Measurements from ENCODE around the gene EXD2.
"Not testable (repeated sequence)": the region's sequence is repeated elsewhere in the genome, so short reads cannot be mapped to it uniquely, and the experiment has no call there.

The EXD2 gene

DNA sequence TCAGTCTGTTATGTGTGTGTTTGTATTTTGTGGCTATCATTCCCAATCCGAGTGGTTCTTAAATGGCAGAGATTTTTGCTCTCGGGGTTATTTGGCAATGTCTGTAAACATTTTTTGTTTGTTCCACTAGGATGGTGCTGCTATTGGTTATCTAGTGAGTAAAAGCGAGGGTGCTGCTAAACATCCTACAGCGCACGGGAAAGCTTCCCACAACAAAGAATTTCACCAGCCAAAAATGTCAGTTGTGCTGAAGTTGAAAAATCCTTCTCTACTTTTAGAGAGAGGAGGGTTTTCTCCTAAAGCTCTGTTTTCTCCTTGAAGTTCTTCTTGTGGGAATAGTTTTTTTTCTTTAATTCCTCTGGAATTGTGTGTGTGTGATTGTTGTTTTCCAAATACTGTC, 2.4 kb downstream of the EXD2 start:
- DNase-seq = no peak

DNA sequence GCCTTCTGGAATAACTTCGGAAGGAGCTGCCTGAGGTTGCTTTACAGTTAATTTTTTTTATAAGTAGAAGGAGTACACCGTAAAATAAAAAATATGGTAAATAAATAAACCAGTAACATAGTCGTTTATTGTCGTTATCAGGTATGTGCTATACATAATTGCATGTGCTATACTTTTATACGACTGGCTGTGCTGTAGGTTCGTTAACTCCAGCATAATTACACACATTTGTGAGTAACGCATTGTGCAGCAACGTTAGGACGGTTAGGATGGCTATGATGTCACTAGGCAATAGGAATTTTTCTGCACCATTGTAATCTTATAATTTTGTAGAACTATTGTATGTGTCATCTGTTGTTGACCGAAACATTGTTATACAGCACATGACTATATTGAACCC, 8.5 kb downstream of the EXD2 start:
- no peak for DNase-seq

- DNase-seq = no peak
Observed at GRCh38 chr14:69204753-69205152, 13.5 kb downstream of the EXD2 start.

GRCh38 chr14:69207435-69208041, 16.2 kb downstream of the EXD2 start:
- no peak for DNase-seq

DNA sequence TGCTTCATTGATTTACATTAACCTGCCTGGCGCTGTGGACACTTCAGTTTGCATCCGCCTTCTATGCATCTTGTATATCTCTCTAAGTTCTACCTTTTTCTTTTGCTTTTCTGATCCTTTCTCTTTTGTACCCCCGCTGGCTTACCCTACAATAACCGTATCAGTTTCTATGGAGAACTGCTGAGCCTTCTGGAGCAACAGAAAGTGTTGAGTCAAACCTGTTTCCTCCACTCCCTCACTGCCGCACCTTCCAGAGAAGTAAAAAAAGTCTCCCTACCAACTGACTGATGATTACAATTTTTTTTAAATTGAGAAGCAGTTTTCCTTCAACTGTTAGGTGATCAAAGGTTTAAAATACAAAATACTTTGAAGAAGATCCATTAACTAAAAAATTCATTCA, 17.4 kb downstream of the EXD2 start:
- no peak for DNase-seq

GRCh38 chr14:69214393-69214792, 23.1 kb downstream of the EXD2 start:
- no peak for DNase-seq

DNA sequence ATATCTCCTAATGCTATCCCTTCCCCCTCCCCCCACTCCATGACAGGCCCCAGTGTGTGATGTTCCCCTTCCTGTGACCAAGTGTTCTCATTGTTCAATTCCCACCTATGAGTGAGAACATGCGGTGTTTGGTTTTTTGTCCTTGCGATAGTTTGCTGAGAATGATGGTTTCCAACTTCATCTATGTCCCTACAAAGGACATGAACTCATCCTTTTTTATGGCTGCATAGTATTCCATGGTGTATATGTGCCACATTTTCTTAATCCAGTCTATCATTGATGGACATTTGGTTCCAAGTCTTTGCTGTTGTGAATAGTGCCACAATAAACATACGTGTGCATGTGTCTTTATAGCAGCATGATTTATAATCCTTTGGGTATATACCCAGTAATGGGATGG, 26.4 kb downstream of the EXD2 start:
- DNase-seq = not testable (repeated sequence)

DNA sequence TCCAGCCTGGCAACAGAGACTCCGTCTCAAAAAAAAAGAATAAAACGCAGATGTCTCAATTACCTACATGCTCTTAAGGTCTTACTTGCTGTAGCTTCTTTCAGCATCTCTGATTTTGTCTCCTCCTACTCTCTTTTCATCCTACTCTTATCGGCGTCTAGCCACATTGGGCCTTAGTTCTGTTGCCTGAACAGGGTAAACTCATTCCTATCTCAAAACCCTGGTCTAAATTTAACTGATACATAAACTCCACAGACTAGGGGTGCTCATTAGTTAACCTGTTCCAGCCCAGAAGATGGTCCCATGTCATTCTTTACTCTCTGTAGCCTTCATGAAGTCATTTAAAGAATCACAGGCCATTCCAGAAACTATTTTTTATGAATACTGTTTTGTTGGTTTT, 33.6 kb downstream of the EXD2 start:
- DNase-seq = no peak

GRCh38 chr14:69226178-69226577, 34.9 kb downstream of the EXD2 start:
- no peak for DNase-seq

DNA sequence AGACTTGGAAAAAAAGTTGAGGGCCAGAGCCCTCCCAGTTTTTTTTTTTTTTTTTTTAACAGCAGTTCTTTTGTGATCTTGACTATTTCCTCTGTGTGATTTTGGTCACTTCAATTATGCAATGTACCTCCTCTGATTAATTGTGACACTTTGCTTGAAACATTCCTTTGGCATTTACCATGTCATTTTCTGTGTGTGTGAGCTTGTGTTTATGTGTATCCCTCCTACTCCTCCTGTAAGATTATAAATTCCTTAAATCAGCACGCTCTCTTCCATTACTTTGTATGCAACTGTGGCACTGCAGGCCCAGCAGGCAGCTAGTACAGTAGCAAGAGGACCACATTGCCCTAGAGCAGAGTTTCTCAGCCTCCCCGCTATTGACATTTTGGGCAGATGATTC, 35.4 kb downstream of the EXD2 start:
- DNase-seq = no peak

GRCh38 chr14:69231486-69231885, 40.2 kb downstream of the EXD2 start:
- DNase-seq = no peak

- no peak for DNase-seq
Observed at GRCh38 chr14:69232388-69232787, 41.1 kb downstream of the EXD2 start.

GRCh38 chr14:69234106-69234505, 42.8 kb downstream of the EXD2 start:
- DNase-seq = no peak

DNA sequence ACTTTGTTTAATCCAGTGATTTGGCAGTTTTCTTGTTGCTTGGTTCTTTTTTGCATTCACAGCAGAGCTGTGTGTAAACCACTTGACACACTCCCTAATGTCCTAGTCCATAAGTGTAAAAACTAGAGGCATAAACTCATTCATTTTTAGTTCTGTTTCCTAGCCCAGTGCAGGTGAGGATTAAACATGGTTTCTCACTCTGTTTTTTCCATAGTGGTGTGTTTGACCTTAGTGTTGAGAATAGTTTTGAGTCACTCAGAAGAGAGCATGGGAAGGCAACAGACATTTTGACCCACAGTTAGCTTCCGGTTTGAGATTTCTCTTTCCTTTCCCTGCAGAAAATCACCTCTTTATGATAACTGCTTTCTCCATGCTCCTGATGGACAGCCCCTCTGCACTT, 44.4 kb downstream of the EXD2 start:
- DNase-seq = no peak

GRCh38 chr14:69237142-69237541, 45.8 kb downstream of the EXD2 start:
- DNase-seq = no peak

GRCh38 chr14:69237584-69237983, 46.3 kb downstream of the EXD2 start:
- peak in 1 of 51 donors; percentile 20 for DNase-seq

DNA sequence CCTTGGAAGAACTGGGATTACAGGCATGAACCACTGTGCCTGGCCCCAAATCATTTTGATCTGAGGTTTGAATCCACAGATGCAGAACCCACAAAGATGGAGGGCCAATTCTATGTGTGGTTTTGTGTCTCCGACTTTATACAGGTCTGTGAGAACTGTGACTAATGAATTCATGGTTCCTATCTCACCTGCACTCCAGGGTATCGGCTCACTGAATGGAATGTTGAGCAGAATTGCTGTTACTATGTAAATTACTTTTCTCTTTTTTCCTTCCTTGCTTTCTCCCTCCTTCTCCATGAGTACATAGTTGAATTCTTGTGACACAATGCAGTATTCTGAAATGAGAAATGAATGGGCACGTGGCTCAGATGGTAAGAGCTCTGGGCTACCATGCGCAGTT, 47.6 kb downstream of the EXD2 start:
- no peak for DNase-seq

DNA sequence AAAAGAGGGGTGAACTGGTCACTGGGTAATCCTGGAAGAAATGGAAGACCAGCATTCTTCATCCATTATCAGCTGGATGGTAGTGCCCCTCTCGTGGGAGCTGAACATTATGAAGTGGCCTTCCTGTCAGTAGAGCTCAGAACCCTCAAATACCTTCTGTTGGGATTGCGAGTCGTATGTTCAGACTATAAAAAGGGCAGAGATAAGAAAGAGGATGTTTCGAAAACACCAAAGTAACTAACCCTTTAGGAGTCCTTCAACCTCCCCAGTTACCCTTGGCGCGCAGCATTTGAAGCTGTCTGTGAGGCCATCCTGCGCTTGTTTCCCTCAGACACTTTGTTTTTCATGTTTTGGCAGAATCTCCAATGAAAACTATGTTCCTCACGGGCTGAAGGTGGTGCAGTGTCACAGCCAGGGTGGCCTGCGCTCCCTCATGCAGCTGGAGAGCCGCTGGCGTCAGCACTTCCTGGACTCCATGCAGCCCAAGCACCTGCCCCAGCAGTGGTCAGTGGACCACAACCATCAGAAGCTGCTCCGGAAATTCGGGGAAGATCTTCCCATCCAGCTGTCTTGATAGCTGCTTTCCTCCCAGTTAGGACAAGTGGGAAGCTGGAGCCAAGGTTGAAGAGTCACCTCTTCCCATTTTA, 49.4 kb downstream of the EXD2 start:
- DNase-seq = no peak

DNA sequence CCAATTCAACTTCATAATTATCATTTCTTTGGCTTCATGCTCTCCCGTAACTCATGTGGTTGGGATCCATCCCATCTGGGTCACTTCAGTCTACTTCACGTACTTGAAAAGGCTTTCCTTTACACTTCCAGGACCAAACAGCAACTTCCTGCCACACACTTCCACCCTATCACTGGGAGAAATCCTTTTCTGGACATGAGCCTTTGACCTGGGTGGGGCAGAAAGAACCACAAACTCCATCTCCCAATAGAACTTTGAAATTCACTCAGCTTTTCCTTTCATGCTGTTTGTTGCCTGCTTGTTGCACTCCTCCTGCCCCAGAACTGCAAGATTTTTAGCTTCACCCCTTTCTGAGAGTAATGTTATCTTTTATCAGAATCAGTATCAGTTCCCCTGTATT, 50.3 kb downstream of the EXD2 start:
- DNase-seq = no peak

DNA sequence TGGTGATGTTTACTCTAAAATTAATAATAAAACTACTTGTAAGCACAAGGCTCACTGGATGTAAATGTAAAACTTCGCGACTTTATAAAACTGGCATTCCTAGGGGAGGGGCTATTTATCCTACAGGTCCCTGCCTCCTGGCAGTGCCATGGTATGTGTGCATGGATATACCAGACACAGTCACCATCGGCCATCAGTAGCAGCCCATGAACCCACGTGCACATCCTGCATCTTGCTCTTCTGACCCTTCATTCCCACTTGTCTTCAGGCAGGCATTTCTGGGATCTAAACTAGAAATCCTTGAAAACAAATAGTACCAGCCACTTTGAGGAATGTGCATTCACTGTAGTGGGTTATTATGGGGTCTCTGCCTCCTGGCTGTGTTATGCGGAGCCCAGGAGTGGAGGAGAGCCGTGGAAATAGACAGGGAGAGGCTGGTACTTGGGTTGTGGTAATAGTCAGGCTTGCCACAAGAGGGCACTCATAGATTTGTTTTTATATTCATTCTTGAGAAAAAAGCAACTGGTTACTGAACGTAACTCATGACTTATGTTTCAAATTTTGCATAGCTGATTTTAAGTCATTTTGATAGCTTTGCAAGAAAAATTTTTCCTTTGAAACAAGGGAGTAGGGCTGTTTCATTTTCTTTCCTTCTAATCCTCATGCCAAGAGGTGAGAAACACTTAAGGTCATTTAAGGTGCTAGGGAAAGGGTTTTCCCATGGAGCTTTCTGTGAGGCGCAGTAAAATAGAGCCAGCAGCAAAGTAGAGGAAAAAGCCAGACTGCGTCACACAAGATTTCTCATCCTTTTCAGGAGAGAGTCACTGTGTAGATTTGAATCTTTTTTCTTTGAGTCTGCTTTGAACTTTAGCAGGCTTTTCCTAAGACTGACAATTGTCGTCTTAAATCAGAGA, 51.3 kb downstream of the EXD2 start:
- DNase-seq = peak in 17 of 51 donors; percentile 11 to 62 (median 33)

DNA sequence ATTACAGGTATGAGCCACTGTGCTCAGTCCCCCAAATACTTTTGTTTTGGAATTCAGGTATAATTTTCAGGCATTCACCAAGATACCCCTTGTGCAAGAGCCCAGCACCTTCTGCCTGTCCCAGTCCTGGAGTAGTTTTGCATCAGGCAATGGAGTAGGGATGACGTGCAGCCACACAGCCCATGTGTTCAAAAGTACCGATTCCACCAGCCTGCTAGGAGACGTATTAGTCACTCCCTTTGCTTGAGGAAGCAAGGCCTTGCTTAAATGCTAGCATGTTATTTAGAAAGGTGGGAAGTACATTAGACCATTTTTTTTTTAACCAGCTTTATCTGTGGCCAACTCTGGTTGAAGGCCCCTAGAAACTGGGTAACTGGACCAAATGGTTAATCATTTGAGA, 53.6 kb downstream of the EXD2 start:
- no peak for DNase-seq

GRCh38 chr14:69246331-69246730, 55.0 kb downstream of the EXD2 start:
- DNase-seq = no peak

Measured in hypothalamus (tissue), 51 donors.